K562 (cell line): ENCODE results near the gene INCA1. TPM values are rescaled to one million over a fixed set of nuclear protein-coding genes. Genes with fewer than 3 reads are reported as not detected.

Source experiments
- BHLHE40 ChIP-seq: IDR thresholded peaks from 2 replicates; pipeline ENCODE4 v1.6.1; 2011; ENCODE audit warnings: low read length, improper control_type of control experiment
- ETV5 ChIP-seq: sonication (generic); formaldehyde crosslinking; IDR thresholded peaks from 2 replicates; pipeline ENCODE4 v1.4.0; 2020; ENCODE audit warnings: low read depth, mild to moderate bottlenecking, missing genetic modification reagents
- FOXK1 ChIP-seq: sonication (generic); formaldehyde crosslinking; IDR thresholded peaks from 2 replicates; pipeline ENCODE4 v1.8.0; 2022; ENCODE audit warnings: missing genetic modification reagents, mild to moderate bottlenecking, borderline replicate concordance
- MAZ ChIP-seq, 2 experiments: fragments of 450-650 bp in 1 of 2; sonication (generic) in 1 of 2; formaldehyde crosslinking; IDR thresholded peaks in 1 of 2; conservative IDR thresholded peaks in 1 of 2; 2 replicates each; pipeline versions ENCODE4 v1.4.0 to v1.5.0; 2020; ENCODE audit warnings: mild to moderate bottlenecking in 1 of 2, missing genetic modification reagents in 1 of 2
- MXI1 ChIP-seq: IDR thresholded peaks from 2 replicates; pipeline ENCODE4 v1.6.1; 2011; ENCODE audit warnings: low read depth, mild to moderate bottlenecking, improper control_type of control experiment, low read length
- NFRKB ChIP-seq: fragments of 450-650 bp; IDR thresholded peaks from 2 replicates; pipeline ENCODE4 v1.6.1; 2016; ENCODE audit warnings: low read depth
- POLR2AphosphoS2 ChIP-seq: IDR thresholded peaks from 2 replicates; pipeline ENCODE4 v1.6.1; 2012; ENCODE audit warnings: low read length, improper control_type of control experiment
- POLR2AphosphoS5 ChIP-seq: IDR thresholded peaks from 2 replicates; pipeline ENCODE4 v1.6.1; 2011; ENCODE audit warnings: mild to moderate bottlenecking, low read depth, low read length, moderate library complexity; ENCODE audit not compliant: control insufficient read depth, insufficient read depth
- PRPF4 ChIP-seq: fragments of 200-400 bp; formaldehyde crosslinking; IDR thresholded peaks from one replicate; pipeline ENCODE4 v1.6.1; 2017; ENCODE audit warnings: low read length, low read depth, mild to moderate bottlenecking; ENCODE audit not compliant: insufficient read depth, poor library complexity, severe bottlenecking
- TRIM24 ChIP-seq, 2 experiments: fragments of 450-650 bp; IDR thresholded peaks; 2 replicates each; pipeline ENCODE4 v1.6.1; 2016
- ZBTB7A ChIP-seq: IDR thresholded peaks from 2 replicates; pipeline ENCODE4 v1.6.1; 2011; ENCODE audit warnings: low read depth, mild to moderate bottlenecking, low read length, moderate library complexity, borderline replicate concordance; ENCODE audit not compliant: control insufficient read depth
- ZNF311 ChIP-seq: fragments of 250-450 bp; sonication (Bioruptor Pico); IDR thresholded peaks from 2 replicates; pipeline ENCODE4 v1.4.0; 2020; ENCODE audit warnings: mild to moderate bottlenecking, moderate library complexity
- ZNF316 ChIP-seq: fragments of 450-650 bp; IDR thresholded peaks from 2 replicates; pipeline ENCODE4 v1.6.1; 2016
- polyA plus RNA-seq, 8 experiments: library from polyadenylated mRNA; depleted of rRNA in 4 of 8; stranded (reverse) in 5 of 8; unstranded in 3 of 8; fragments of >200 nt; fragmentation: Nextera tagmentation in 2 of 8; fragmentation: Illumina TruSeq in 1 of 8; extraction: Ambion mirVana in 2 of 8; extraction: Trizol in 1 of 8; gene quantifications; 2 replicates each; pipeline versions ENCODE4 v1.2.1 to v1.2.3, GENCODE V29; 2011 to 2014; ENCODE audit warnings: inconsistent platforms in 1 of 8, missing spikeins in 1 of 8
- total RNA-seq, 7 experiments: library from RNA; depleted of rRNA in 6 of 7; stranded (reverse); fragments of >200 nt in 6 of 7; fragmentation: Illumina TruSeq in 2 of 7; extraction: Trizol in 2 of 7; gene quantifications; 2 replicates each; pipeline versions ENCODE4 v1.2.1 to v1.2.3, GENCODE V29; 2011 to 2021; ENCODE audit warnings: low replicate concordance in 1 of 7
- TF ChIP-seq, protein P1 (sequence below), 2 experiments: fragments of 200-800 bp in 1 of 2; sonication (Bioruptor generic) in 1 of 2; sonication (generic) in 1 of 2; formaldehyde crosslinking in 1 of 2; IDR thresholded peaks in 1 of 2; conservative IDR thresholded peaks in 1 of 2; 2 replicates each; pipeline versions ENCODE4 v1.5.0 to v1.6.1; 2016 to 2020; ENCODE audit warnings: missing compliant biosample characterization in 1 of 2, missing genetic modification characterization in 1 of 2, missing genetic modification reagents in 1 of 2
- TF ChIP-seq, protein P2 (sequence below): fragments of 450-650 bp; IDR thresholded peaks from 2 replicates; pipeline ENCODE4 v1.6.1; 2017; ENCODE audit warnings: antibody characterized with exemption, mild to moderate bottlenecking
- TF ChIP-seq, protein P3 (sequence below), 2 experiments: fragments of 450-650 bp; IDR thresholded peaks; 2 replicates each; pipeline ENCODE4 v1.6.1; 2016
- TF ChIP-seq, protein P4 (sequence below), 3 experiments: fragments of 200-800 bp in 1 of 3; sonication (Bioruptor generic) in 1 of 3; sonication (generic) in 1 of 3; formaldehyde crosslinking in 1 of 3; IDR thresholded peaks; 2 replicates each; pipeline versions ENCODE4 v1.6.1 to v1.8.0; 2016 to 2022; ENCODE audit warnings: mild to moderate bottlenecking in 2 of 3, missing compliant biosample characterization in 2 of 3, missing genetic modification characterization in 2 of 3, missing genetic modification reagents in 1 of 3

Gene INCA1
- total and polyA plus RNA-seq, 9 of the 15 experiments (the other 6 are each of a cell fraction or from before 2014, with no cell fraction given), result 0.08 to 0.50 (median 0.13) TPM; not detected in 4

DNA sequence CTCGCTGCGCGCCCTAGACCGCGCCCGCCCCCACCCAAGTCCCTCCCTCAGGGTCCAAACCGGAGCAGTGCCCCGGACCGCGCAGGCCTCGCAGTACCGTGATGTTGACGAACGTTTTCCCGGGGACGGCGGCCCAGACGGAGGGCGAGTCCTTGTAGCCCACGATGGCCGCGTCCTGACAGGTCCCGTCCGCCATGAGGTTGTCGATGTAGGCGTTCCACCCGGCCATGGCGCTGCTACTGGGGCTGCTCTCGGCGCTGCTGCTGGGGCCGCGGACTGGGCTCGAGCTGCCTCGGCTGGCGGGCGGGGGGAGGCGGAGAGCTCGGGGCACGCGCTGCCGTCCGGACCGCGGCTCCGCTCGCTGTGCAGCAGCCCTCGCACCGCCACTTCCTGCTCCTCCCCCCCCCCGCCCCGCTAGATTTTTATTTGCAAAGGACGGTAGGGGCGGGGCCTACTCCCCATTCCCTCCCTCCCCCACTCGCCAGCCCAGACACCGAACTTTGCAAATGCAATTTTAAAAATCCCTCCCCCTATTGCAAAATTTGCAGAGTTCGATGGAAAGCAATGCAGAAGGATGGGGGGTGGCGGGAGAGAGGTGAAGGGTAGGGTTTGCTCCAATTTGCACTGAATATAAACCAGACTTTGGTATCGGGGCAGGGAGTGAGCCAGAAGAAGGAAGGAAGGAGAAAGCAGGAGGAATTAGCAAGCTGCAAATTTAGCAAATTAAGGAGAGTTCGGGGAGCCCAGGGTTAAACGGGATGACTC lies 49.0 kb downstream of the INCA1 start, which contains the start of gene PFN1 (continued):
- TF ChIP-seq, protein P1, sequence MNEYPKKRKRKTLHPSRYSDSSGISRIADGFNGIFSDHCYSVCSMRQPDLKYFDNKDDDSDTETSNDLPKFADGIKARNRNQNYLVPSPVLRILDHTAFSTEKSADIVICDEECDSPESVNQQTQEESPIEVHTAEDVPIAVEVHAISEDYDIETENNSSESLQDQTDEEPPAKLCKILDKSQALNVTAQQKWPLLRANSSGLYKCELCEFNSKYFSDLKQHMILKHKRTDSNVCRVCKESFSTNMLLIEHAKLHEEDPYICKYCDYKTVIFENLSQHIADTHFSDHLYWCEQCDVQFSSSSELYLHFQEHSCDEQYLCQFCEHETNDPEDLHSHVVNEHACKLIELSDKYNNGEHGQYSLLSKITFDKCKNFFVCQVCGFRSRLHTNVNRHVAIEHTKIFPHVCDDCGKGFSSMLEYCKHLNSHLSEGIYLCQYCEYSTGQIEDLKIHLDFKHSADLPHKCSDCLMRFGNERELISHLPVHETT (CRISPR knock-in tag; conservative IDR thresholded peaks at IDR 0.05 in 1 of 2, IDR thresholded peaks at IDR 0.05 in 1 of 2), result peak in 1 of 2 experiments; percentile 85; a peak in 2 of 4 replicates
- 0 out of 4 replicates have a peak, but pooled peaks have one; percentile 28 to 42 for TF ChIP-seq TRIM24 (IDR thresholded peaks at IDR 0.05)
- no peak for TF ChIP-seq MXI1
- peak; percentile 5; the same call in 1 of the 2 replicates for TF ChIP-seq NFRKB
- TF ChIP-seq, protein P2, sequence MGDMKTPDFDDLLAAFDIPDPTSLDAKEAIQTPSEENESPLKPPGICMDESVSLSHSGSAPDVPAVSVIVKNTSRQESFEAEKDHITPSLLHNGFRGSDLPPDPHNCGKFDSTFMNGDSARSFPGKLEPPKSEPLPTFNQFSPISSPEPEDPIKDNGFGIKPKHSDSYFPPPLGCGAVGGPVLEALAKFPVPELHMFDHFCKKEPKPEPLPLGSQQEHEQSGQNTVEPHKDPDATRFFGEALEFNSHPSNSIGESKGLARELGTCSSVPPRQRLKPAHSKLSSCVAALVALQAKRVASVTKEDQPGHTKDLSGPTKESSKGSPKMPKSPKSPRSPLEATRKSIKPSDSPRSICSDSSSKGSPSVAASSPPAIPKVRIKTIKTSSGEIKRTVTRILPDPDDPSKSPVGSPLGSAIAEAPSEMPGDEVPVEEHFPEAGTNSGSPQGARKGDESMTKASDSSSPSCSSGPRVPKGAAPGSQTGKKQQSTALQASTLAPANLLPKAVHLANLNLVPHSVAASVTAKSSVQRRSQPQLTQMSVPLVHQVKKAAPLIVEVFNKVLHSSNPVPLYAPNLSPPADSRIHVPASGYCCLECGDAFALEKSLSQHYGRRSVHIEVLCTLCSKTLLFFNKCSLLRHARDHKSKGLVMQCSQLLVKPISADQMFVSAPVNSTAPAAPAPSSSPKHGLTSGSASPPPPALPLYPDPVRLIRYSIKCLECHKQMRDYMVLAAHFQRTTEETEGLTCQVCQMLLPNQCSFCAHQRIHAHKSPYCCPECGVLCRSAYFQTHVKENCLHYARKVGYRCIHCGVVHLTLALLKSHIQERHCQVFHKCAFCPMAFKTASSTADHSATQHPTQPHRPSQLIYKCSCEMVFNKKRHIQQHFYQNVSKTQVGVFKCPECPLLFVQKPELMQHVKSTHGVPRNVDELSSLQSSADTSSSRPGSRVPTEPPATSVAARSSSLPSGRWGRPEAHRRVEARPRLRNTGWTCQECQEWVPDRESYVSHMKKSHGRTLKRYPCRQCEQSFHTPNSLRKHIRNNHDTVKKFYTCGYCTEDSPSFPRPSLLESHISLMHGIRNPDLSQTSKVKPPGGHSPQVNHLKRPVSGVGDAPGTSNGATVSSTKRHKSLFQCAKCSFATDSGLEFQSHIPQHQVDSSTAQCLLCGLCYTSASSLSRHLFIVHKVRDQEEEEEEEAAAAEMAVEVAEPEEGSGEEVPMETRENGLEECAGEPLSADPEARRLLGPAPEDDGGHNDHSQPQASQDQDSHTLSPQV, result no peak
- no peak for TF ChIP-seq ZBTB7A
- no peak for TF ChIP-seq ETV5
- TF ChIP-seq ZNF316, result 0 out of 2 replicates have a peak, but pooled peaks have one; percentile 9
- TF ChIP-seq PRPF4, result no peak
- peak; percentile 44 for TF ChIP-seq POLR2AphosphoS5
- TF ChIP-seq, protein P3, sequence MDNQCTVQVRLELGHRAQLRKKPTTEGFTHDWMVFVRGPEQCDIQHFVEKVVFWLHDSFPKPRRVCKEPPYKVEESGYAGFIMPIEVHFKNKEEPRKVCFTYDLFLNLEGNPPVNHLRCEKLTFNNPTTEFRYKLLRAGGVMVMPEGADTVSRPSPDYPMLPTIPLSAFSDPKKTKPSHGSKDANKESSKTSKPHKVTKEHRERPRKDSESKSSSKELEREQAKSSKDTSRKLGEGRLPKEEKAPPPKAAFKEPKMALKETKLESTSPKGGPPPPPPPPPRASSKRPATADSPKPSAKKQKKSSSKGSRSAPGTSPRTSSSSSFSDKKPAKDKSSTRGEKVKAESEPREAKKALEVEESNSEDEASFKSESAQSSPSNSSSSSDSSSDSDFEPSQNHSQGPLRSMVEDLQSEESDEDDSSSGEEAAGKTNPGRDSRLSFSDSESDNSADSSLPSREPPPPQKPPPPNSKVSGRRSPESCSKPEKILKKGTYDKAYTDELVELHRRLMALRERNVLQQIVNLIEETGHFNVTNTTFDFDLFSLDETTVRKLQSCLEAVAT (IDR thresholded peaks at IDR 0.05), result peak; percentile 14 to 37; a peak in 2 of 4 replicates
- TF ChIP-seq POLR2AphosphoS2, result peak; percentile 13; the same call in 1 of the 2 replicates
- TF ChIP-seq MAZ (CRISPR knock-in tag; conservative IDR thresholded peaks at IDR 0.05 in 1 of 2, IDR thresholded peaks at IDR 0.05 in 1 of 2), result no peak; a peak in 3 of 4 replicates
- TF ChIP-seq ZNF311 (CRISPR knock-in tag), result no peak
- TF ChIP-seq, protein P4, sequence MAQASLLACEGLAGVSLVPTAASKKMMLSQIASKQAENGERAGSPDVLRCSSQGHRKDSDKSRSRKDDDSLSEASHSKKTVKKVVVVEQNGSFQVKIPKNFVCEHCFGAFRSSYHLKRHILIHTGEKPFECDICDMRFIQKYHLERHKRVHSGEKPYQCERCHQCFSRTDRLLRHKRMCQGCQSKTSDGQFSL (CRISPR knock-in tag; IDR thresholded peaks at IDR 0.05), result peak; percentile 82; the same call in 1 of the 2 replicates
- TF ChIP-seq, protein P4 (tag; IDR thresholded peaks at IDR 0.05), result peak in 1 of 2 experiments; percentile 67; a peak in 2 of 4 replicates
- no peak for TF ChIP-seq FOXK1 (CRISPR knock-in tag)
- no peak for TF ChIP-seq BHLHE40
